GM23338 (cell line): ENCODE measurements around the gene PKD1L1.

ENCODE experiments used
- CREB1 ChIP-seq: fragments of 250-450 bp; sonication (Bioruptor Pico); IDR thresholded peaks from 2 replicates; pipeline ENCODE4 v1.5.0; 2020; ENCODE audit warnings: low read depth, mild to moderate bottlenecking, moderate library complexity
- CTCF ChIP-seq, 2 experiments: fragments of 200-600 bp in 1 of 2; sonication (generic) in 1 of 2; conservative IDR thresholded peaks; 2 replicates each; pipeline versions ENCODE4 v1.5.1 to v1.6.1; 2016 to 2017; ENCODE audit warnings: antibody characterized with exemption in 2 of 2, low read depth in 2 of 2, mild to moderate bottlenecking in 2 of 2, moderate library complexity in 1 of 2
- EZH2 ChIP-seq: fragments of 200-600 bp; sonication (generic); IDR thresholded peaks from one replicate; pipeline ENCODE4 v1.8.0; 2017; ENCODE audit warnings: antibody characterized with exemption, mild to moderate bottlenecking, low read depth; ENCODE audit not compliant: unreplicated experiment
- EZH2phosphoT487 ChIP-seq: fragments of 200-600 bp; sonication (generic); IDR thresholded peaks from one replicate; pipeline ENCODE4 v1.8.1; 2018; ENCODE audit warnings: antibody characterized with exemption; ENCODE audit not compliant: unreplicated experiment
- JUNB ChIP-seq: IDR thresholded peaks from one replicate; pipeline ENCODE4 v1.6.1; 2016; ENCODE audit warnings: antibody characterized with exemption; ENCODE audit not compliant: unreplicated experiment
- NANOG ChIP-seq: IDR thresholded peaks from 2 replicates; pipeline ENCODE4 v1.6.1; 2016; ENCODE audit warnings: antibody characterized with exemption, borderline replicate concordance
- POLR2AphosphoS5 ChIP-seq: IDR thresholded peaks from 2 replicates; pipeline ENCODE4 v1.6.1; 2016; ENCODE audit warnings: antibody characterized with exemption, low read depth
- REST ChIP-seq: IDR thresholded peaks from one replicate; pipeline ENCODE4 v1.6.1; 2018; ENCODE audit warnings: antibody characterized with exemption; ENCODE audit not compliant: unreplicated experiment
- ZNF114 ChIP-seq: fragments of 250-450 bp; sonication (Bioruptor Pico); IDR thresholded peaks from 2 replicates; pipeline ENCODE4 v1.5.0; 2020; ENCODE audit warnings: mild to moderate bottlenecking, moderate library complexity

- TF ChIP-seq NANOG (no peak), CTCF (conservative IDR thresholded peaks at IDR 0.05; ENCODE audit: low read depth in 2 of 2) (no peak), REST (no peak), ZNF114 (CRISPR knock-in tag) (no peak), JUNB (no peak), EZH2 (no peak), POLR2AphosphoS5 (no peak), CREB1 (CRISPR knock-in tag) (no peak), EZH2phosphoT487 (no peak)
These were observed 133.2 kb downstream of the PKD1L1 start for GRCh38 chr7:47814905-47815613.
